ENCODE results near the gene CCN6. TPM values are rescaled to one million over a fixed set of nuclear protein-coding genes. Genes with fewer than 3 reads are reported as not detected.

CCN6 gene
- total RNA-seq, 2 donors from 2014 or later, result 0.62 TPM; not detected in 1

DNA sequence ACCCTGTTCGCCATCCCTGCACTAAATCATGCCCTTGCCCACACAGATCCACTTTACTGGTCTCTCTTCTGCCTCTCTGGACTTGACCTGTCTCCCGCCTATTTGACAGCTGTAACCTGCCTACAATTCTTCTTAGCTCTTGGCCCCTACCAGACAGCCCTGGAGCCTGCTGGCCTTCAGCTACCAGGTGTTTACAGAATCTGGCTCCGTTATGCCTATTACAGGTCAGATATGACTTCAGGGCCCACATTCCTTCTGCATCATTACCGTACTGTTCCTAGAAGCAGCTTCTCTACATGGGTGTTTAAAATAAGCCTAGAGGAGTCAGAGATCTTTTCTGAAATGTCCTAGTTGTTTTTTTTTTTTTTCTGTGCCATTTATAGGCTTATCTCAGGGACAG is 45.4 kb upstream of the CCN6 start:
- no peak overlapping the region for H3K4me3 ChIP-seq
- intact Hi-C loops (cut with DNase I), result no loop called here
- H3K4me1 ChIP-seq (replicated peaks), result no peaks in the 10 kb centered on the region
- H3K9me3 ChIP-seq, result no peaks in the 10 kb centered on the region
- no peak overlapping the region for H3K27ac ChIP-seq
- no peak for DNase-seq (ENCODE audit: low spot score)
- 92% methylated on average over 4 of the region's 4 CpGs for WGBS
- TF ChIP-seq POLR2A (IDR thresholded peaks at IDR 0.05), result no peak
- no peaks in the 10 kb centered on the region for H3K36me3 ChIP-seq
- no peaks in the 10 kb centered on the region for H3K27me3 ChIP-seq (replicated peaks; ENCODE audit: insufficient read depth)

GRCh38 chr6:112010328-112010727 is 43.6 kb upstream of the CCN6 start:
- no peak for TF ChIP-seq POLR2AphosphoS5 (IDR thresholded peaks at IDR 0.05)
- TF ChIP-seq, protein P1, sequence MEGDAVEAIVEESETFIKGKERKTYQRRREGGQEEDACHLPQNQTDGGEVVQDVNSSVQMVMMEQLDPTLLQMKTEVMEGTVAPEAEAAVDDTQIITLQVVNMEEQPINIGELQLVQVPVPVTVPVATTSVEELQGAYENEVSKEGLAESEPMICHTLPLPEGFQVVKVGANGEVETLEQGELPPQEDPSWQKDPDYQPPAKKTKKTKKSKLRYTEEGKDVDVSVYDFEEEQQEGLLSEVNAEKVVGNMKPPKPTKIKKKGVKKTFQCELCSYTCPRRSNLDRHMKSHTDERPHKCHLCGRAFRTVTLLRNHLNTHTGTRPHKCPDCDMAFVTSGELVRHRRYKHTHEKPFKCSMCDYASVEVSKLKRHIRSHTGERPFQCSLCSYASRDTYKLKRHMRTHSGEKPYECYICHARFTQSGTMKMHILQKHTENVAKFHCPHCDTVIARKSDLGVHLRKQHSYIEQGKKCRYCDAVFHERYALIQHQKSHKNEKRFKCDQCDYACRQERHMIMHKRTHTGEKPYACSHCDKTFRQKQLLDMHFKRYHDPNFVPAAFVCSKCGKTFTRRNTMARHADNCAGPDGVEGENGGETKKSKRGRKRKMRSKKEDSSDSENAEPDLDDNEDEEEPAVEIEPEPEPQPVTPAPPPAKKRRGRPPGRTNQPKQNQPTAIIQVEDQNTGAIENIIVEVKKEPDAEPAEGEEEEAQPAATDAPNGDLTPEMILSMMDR (IDR thresholded peaks at IDR 0.05), result no peak
- no peak for DNase-seq (ENCODE audit: low spot score)
- WGBS, result 94% methylated on average over 5 of the region's 5 CpGs

DNA sequence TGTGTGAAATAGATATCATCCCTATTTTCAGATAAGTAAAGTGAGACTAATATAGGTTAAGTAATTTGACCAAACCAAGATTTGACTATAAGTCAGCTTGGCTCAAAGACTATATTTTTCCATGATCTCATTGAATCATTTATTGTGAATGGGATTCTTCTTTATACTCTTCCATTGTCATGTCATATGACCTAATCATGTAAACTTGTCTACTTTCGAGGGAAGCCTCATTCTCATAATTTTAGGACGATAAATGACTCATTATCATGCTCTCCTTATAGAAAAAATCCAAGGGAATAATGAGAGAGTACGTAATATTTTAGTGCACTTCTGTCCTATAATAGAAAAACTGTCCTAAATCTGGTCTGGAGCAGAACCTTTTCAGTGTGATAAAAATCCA is 40.9 kb upstream of the CCN6 start:
- intact Hi-C loops (cut with DNase I), result no loop called here
- WGBS, result 94% methylated on average over 3 of the region's 3 CpGs
- H3K4me1 ChIP-seq (replicated peaks), result no peaks in the 10 kb centered on the region
- H3K27me3 ChIP-seq (replicated peaks; ENCODE audit: insufficient read depth), result no peaks in the 10 kb centered on the region
- H3K9me3 ChIP-seq, result no peaks in the 10 kb centered on the region
- no peak overlapping the region for H3K27ac ChIP-seq
- H3K36me3 ChIP-seq, result no peaks in the 10 kb centered on the region
- H3K4me3 ChIP-seq, result no peak overlapping the region
- DNase-seq (ENCODE audit: low spot score), result no peak
- TF ChIP-seq, protein P1 (IDR thresholded peaks at IDR 0.05), result no peak
- TF ChIP-seq POLR2AphosphoS5 (IDR thresholded peaks at IDR 0.05), result no peak
- no peak for TF ChIP-seq POLR2A (IDR thresholded peaks at IDR 0.05)

More at GRCh38 chr6:112010328-112010727, 43.6 kb upstream of the CCN6 start:
- Histone ChIP-seq H3K36me3 (no peaks in the 10 kb centered on the region), H3K4me3 (no peak overlapping the region), H3K27ac (no peak overlapping the region), H3K27me3 (replicated peaks; ENCODE audit: insufficient read depth) (no peaks in the 10 kb centered on the region), H3K4me1 (replicated peaks) (no peaks in the 10 kb centered on the region), H3K9me3 (no peaks in the 10 kb centered on the region)
- intact Hi-C loops (cut with DNase I), result no loop called here

- WGBS, result 56% methylated on average over 2 of the region's 2 CpGs
- peak overlapping the region in 1 of 2 donors; percentile 5 for H3K27ac ChIP-seq
- TF ChIP-seq POLR2AphosphoS5 (IDR thresholded peaks at IDR 0.05), result no peak
- TF ChIP-seq, protein P1 (IDR thresholded peaks at IDR 0.05), result no peak
- no peak for TF ChIP-seq POLR2A (IDR thresholded peaks at IDR 0.05)
These were observed 39.4 kb upstream of the CCN6 start for GRCh38 chr6:112014483-112014882.

GRCh38 chr6:112015725-112016124 is 38.2 kb upstream of the CCN6 start:
- Histone ChIP-seq H3K9me3 (no peaks in the 10 kb centered on the region), H3K27me3 (replicated peaks; ENCODE audit: insufficient read depth) (no peaks in the 10 kb centered on the region), H3K4me1 (replicated peaks) (peaks cover 9% of the 10 kb centered on the region), H3K36me3 (no peaks in the 10 kb centered on the region), H3K27ac (no peak overlapping the region), H3K4me3 (no peak overlapping the region)
- WGBS, result 96% methylated on average over 5 of the region's 5 CpGs
- no peak for DNase-seq (ENCODE audit: low spot score)
- TF ChIP-seq POLR2A (IDR thresholded peaks at IDR 0.05) (no peak), POLR2AphosphoS5 (IDR thresholded peaks at IDR 0.05) (no peak)
- TF ChIP-seq, protein P1 (IDR thresholded peaks at IDR 0.05), result no peak
- intact Hi-C loops (cut with DNase I), result no loop called here

More at GRCh38 chr6:112014483-112014882, 39.4 kb upstream of the CCN6 start:
- intact Hi-C loops (cut with DNase I), result no loop called here
- DNase-seq (ENCODE audit: low spot score), result no peak
- H3K36me3 ChIP-seq, result no peaks in the 10 kb centered on the region
- H3K27me3 ChIP-seq (replicated peaks; ENCODE audit: insufficient read depth), result no peaks in the 10 kb centered on the region
- H3K4me1 ChIP-seq (replicated peaks), result peaks cover 6% of the 10 kb centered on the region
- H3K4me3 ChIP-seq, result no peak overlapping the region
- no peaks in the 10 kb centered on the region for H3K9me3 ChIP-seq
